ENCODE results near the gene SPATC1L.
A peak's percentile ranks its signal among the peaks of the same experiment; 100 is the strongest.
"Not testable (repeated sequence)": the region's sequence is repeated elsewhere in the genome, so short reads cannot be mapped to it uniquely, and the experiment has no call there.

SPATC1L gene

DNA sequence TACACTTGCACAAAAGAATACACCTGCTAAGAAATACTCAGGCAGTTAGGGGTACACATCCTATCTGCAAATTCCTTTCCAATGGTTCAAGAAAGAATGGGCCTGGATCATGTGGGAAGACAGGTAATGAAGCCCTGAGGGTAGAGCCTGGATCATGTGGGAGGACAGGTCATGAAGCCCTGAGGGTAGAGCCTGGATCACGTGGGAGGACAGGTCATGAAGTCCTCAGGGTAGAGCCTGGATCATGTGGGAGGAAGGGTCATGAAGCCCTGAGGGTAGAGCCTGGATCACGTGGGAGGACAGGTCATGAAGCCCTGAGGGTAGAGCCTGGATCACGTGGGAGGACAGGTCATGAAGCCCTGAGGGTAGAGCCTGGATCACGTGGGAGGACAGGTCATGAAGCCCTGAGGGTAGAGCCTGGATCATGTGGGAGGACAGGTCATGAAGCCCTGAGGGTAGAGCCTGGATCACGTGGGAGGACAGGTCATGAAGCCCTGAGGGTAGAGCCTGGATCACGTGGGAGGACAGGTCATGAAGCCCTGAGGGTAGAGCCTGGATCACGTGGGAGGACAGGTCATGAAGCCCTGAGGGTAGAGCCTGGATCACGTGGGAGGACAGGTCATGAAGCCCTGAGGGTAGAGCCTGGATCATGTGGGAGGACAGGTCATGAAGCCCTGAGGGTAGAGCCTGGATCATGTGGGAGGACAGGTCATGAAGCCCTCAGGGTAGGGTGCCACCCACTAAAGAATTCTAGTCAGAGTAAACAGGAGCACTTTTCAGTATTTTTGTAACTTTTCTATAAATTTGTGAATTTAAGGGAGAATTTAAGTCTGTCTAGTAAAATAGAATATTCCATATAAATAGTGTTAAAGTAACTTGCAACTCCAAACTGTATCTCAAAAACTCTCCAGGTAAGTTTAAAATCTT is 16.9 kb upstream of the SPATC1L start:
- not testable (repeated sequence) for DNase-seq (ENCODE audit: low spot score)

DNA sequence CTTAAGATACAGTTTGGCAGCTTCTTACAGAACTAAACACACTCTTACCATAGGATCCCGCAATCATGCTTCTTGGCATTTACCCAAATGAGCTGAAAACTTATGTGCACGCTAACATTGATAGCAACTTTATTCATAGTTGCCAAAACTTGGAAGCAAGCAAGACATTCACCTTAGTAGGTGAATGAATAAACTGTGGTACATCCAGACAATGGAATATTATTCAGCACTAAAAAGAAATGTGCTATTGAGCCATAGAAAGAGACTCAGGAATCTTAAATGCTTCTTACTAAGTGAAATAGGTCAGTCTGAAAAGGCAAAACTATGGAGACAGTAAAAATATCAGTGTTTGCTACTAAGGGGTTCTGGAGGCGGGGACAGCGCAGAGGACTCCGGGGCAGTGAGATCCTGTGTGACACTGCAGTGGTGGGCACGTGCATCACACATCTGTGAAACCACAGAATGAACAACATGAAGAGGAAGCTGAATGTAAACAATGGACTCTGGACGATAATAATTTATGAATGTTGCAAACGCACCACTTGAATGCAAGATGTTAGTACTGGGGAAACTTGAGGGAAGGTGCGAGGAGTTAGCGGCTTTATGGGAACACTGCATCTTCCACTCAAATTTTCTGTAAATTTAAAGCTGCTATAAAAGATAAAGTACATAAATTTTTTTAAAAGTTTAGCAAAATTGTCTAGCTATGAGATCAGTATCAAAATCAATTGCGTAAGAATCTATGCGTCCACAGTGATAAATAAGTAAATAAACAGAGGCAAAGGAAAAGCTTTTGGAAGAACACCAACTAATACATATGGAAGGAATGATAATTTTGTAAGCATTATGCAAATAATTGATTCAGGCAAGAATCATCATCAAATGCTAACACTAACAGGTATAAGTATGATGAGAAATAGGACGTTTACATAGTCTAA is 15.4 kb upstream of the SPATC1L start:
- DNase-seq (ENCODE audit: low spot score), result no peak

DNA sequence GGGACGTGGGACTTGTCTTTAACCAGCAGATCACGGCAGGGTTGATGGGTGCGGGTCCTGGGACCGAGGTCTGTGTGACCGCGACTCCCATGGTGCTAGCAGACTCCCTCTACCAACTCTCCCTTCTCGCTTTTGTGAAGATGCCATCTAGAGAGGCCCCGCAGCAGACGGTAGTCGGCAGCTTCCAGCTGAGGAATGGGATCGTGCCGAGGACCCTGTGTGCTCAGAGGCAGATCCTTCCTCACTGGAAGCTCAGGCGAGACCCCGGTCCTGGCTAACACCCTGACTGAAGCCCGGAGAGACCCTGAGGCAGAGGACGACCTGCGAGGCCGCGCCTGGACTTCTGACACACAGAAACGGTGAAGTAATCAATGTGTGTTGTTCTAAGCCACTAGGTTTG is 12.5 kb upstream of the SPATC1L start:
- no peak for DNase-seq (ENCODE audit: low spot score)

DNA sequence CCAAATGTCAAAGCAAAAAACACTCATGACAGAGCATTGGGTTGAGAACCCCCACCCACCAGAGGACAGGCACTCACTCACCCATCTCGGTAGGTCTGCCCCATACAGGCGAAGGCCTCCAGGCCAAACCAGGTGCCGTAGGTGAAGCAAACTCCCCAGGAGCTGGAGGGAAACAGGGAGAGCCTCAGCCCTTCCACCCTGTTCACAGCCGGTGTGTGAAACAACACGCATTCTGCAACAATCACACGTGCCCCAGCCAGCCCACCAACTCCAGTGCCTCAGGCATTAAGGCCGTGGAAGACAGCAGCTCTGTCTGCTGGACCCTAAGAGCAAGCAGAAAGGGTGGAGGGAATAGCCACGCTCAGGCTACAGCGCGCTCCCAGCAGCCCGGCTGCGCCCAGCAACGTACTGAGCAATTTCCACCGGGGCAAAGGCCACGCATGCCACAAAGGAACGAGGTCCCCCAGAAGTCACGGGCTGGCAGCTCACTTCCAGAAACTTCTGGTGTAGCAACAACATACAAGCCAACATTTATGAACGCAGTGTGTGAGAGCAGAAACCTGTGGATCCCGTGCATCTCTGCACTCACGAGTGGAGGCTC is 11.4 kb upstream of the SPATC1L start:
- no peak for DNase-seq (ENCODE audit: low spot score)

DNA sequence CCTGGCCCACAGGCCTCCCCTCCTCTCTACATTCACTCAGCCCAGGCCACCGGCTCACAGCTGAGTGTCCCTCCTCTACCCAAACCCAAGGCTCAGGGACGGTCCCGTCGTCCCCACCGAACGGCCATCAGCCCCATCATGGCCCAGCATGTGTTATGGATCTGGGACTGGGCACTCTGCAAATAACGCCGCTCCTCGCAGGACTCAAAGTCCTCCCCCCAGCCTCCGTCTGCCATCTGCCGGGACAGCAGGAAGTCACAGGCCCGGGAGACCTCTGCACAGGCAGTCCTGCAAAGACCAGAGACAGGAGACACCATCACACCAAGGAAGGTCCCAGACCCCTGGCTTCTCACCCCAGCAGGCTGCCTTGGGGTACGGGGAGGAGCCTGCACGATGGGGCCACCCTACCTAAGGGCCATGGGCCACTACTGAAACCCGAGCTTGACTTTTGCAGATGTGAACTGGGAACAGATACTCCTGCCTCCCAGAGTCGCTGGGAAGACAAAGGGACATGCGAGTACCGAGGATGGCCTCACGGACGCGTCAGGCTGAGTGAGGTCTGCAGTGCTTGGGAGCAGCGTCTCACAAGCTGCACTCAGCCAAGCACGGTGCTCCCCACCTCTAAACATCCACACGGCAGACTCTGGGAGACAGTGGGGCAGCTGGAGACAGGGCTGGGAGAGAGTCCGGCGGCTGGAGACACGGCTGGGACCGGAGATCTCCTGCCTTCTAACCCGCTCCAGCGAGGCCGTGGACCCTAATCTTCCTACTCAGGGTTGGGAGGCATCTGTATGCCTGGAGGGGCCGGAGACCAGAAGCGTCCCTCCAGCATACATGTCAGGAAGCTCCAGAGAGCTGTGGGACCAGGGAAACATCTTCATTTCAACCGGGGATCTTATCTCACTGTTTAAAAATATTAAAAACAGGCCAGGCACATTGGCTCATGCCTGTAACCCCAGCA is 10.4 kb upstream of the SPATC1L start:
- no peak for DNase-seq (ENCODE audit: low spot score)

DNA sequence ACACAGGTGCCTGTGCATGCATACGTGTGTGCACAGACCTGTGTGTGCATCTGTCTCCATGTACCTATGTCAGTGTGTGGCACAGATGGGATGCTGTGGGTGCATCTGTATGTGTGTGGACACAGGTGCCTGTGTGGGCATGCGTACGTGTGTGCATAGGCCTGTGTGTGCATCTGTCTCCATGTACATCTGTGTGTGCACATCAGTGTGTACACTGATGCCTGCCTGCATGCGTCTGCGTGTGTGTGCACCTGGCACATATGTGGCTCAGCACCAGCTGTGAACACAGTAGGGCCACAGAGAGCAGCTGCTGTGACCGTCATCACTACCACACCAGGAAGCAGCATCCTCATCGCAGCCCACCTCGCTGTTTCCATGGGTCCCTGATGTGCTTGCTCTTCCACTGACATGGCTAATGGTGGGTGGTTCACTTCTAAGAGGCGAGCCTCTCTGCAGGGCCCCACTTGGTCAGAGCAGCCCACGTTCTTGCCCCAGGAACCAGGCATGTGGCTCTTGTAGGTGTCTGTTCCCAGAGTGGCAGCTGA is 9.6 kb upstream of the SPATC1L start:
- no peak for DNase-seq (ENCODE audit: low spot score)

DNA sequence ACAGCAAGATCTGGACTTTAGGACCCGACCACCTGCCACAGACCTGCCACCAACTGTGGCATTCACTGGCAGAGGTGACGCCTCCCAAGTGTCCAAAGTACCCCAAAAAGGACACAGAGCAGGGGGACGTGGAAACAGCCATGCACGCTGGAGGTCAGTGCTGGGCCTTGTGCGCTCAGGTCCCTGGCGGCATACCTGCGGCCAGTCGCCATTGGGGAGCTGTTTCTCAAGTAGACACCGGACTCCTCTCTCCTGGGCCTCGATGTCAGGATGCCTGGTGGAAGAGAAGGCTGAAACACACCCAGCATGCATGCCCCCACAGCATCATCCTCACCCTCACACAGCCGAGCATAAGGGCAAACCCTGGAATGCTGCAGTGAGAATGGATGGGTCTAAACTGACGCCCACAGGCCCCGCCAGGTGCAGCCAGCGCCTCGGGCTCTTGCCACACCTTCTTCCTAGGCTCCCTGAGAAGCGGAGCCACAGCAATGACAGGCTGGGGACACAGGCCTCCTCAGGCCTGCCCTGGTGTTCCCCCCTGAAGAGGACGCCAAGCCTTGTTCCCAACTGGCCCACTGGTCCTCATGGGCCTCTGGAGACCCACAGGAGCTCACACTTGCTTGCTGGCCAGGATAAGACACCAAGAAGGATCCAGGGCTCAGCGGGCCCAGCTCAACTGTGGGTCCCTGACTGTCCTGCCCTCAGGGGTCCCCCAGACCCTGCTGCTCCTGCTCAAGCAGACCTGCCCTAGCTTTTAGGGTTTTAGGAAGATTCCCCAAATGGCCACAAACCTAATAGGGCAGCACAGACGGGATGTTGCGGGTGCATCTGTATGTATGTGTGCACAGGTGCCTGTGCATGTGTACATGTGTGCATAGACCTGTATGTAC is 7.7 kb upstream of the SPATC1L start:
- DNase-seq (ENCODE audit: low spot score), result no peak

DNA sequence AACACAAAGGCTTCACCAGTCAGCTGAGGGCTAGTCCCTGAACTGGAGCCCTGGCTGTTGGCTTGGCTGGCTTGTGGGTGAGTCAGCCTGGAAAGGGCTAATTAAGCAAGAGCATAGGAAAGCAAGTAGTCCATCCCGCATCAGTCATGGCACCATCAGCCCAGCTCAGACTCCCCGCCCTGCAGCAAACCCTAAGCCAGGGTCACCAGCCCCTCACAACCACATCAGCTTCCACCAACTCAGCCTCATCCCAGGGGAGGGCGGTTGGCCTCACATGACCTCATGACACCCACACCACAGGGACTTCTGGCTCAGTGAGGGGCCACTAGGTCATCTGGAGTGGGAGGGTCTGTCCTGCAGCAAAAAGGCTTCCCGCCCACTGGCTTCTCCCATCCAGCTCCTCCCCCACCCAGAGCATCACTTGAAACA is 7.0 kb upstream of the SPATC1L start:
- no peak for DNase-seq (ENCODE audit: low spot score)

DNA sequence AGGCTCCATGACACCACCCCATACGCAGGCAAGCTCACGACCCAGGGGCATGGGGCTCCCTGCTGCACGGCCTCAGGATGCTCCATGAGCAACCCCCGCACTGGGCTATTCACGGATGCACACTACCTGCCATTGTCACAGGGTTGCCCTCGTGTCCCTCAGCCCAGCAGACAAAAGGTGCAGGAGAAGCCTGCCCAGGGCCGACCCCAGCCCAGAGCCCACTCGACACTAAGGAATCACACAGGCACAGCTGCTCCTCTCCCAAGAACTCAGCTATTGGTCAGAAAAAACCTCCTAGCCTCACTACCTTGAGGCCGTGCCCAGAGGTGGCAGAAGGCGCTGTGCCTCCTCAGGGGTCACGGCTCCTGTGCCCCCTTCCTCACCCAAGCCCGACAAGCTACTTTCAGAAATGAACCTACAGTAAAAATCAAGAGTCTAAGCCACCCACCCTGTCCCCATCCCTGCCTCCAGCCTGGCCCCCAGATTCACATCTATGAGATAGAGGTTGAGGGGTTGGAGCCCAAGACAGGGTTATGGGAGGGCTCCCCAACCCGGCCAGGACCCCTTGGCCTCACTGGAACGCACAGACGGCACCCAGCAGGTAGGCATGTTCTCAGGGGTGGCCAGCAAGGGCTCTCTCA is 6.4 kb upstream of the SPATC1L start:
- no peak for DNase-seq (ENCODE audit: low spot score)

DNA sequence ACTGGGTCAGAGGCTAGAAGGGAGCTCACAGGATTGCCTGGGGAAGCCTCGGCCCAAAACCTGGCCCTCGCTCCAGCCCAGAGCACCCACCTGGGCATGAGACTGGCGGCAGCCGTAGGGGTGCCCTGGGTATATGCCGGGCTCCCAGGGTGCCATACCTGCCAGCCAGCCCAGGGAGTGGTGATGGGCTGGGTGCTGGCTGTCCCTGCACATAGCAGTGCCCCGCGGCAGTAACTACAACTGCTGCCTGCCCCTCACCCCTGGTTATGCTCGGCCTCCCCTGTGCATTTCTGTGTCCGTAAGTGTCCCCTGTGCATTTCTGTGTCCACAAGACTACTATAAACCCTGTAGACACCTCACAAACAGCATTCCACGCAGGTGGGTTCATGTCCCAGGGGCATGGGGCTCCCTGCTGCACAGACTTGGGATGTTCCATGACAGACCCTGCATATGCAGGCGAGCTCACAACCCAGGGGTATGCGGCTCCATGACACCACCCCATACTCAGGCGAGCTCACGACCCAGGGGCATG is 5.8 kb upstream of the SPATC1L start:
- DNase-seq (ENCODE audit: low spot score), result no peak

DNA sequence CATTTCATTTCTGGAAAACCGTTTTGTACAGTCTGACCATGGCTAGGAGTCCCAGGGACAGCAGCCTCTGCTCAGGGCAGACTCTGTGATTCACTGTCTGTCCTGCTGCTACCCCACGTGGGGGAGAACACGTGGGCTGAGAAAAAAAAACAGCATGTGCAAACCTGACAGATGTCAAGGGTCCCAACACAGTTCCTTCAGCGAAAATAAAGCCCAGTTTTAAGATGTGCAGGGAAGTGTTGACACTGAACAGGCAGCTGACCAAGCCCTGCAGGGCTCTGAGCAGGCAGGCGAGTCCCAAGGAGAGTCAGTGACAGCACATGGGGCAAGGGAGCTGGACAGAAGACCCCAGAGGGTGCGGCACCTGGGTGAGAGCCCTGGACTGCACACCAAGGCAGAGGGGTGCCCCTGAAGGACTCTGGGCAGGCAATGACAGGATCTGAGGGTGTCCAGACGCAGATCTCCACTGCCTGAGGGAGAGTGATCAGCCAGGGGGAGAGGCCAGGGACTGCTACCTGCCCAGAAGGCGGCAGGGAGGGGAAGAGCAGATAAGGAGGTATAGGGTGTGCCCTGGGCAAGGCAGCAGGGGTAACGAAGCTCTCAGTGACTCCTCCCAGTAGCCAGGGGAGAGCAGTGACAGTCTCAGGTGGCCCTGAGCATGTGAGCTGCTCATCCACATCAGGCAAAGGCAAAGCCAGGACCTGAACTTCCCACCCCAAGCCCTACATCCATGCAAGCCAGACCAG is 5.1 kb upstream of the SPATC1L start:
- no peak for DNase-seq (ENCODE audit: low spot score)

DNA sequence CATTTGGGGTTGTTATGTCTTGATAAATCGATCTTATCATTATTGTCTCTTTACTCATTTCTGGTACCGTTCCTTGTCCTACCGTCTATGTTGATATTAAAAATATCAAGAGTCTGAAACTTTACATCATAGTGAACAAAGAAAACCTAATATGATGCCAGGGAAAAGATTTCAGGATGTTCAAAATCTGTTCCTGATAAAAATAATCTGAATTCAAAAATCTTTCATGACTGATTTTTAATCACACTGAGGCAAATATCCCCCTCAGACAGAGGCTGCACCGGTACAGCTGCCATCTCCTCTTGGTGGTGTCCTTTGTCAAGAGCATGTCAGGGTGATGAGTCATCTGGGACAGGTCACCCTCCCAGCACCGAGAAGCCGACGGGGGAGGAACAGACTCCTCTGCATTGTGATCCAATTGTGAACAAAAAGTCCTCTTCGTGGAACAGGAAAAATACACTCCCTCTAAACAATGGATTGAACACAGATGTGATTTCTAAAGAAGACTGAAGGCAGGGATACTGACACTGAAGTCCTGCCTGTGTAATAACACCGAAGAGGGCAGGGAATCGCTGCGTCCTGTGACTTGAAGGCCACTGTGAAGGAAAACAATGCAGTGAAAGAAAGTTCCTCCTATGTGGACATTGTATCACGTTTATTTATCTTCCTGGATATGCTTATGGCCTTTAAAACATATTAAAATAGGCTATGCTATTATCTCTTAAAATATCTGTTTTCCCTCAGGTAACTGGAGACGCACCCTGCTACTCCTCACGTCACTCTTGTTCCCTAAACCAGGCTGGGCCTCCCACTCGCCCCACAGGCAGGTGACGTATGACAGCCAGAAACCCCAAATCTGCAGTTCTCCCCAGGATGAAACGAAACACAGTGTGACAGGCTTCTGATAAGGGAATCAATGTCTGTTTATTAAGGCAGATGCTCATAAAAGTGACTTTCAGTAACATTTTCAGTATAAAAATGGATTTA is 4.3 kb upstream of the SPATC1L start:
- no peak for DNase-seq (ENCODE audit: low spot score)

DNA sequence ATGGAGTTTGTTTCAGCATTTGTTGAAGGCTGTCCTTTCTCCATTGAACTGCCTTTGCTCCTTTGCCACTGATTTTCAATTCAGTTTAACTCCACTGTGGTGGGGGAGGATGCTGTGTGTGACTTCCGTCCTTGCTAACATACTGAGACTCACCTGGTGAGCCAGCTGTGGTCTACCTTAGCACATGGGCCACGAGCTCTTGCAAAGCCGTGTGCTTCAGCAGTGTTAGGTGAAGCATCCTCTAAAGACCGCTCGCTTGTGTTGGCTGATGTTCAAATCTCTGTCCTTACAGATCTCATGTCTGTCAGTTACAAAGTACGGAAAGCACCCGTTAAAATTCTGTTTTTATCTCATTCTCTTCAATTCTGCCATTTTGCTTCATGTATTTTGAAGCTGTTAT is 3.6 kb upstream of the SPATC1L start:
- DNase-seq (ENCODE audit: low spot score), result no peak

DNA sequence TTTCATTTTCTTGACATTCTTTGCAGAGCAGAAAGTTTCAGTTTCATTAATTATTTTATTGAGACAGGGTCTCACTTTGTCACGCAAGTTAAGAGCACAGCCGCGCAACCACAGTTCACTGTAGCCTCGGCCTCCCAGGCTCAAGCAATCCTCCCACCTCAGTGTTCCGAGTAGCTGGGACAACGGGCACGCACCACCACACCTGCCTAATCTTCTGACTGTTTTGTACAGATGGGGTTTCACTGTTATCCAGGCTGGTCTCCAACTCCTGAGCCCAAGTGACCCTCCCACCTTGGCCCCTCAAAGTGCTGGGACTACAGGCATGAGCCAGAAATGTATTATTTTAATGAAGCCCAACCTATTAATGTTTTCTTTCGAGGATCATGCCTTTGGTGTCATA is 3.0 kb upstream of the SPATC1L start:
- DNase-seq (ENCODE audit: low spot score), result no peak

DNA sequence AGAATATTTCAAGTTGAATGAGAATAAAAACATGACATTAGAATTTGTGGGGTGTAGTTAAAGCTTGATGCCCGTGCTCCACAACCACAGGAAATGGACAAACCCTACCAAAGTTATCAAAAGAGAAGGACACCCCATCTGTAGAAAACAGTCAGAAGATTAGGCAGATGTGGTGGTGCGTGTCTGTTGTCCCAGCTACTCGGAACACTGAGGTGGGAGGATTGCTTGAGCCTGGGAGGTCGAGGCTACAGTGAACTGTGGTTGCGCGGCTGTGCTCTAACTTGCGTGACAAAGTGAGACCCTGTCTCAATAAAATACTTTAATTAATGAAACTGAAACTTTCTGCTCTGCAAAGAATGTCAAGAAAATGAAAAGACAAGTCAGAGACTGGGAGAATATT is 1.5 kb upstream of the SPATC1L start:
- no peak for DNase-seq (ENCODE audit: low spot score)

DNA sequence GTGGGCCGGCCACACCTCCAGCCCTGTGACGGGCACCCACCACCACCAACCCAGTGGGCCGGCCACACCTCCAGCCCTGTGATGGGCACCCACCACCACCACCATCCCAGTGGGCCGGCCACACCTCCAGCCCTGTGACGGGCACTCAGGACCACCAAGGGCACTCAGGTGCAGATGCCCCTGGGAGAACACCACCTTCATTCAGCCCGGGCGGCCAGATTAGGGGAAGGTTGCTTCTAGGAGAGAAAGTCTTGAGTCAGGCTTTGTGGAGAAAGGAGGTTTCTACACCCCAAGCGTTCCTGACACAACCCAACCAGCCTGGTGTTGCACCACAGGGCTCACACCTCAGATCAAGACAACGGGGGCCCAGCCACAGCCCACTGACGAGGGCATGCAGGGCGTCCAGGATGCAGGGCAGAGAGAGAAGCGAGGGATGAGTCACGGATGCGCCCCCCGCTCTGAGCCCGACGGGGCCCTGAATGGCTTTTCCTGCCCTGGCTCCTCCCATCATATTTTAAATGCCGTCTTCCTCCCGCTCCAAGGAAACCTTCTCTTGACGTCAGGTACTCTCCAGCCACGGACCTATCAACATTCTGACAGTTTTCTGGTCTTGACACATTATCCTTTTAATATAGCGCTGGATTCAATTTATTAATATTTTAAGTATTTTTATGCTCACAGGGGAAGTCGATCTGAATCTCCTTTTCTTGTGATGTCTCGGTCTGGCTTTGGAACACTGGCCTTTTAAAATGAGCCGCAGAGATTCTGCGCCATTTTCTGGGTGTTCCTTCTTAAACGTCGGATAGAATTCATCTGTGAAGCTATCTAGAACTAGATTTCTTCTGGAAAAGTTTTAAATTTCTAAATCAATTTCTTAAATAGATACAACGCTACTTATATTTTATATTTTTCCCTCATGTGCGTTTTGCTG is 631 bp upstream of the SPATC1L start:
- peak; percentile 62 for DNase-seq (ENCODE audit: low spot score)

All from CD4-positive, alpha-beta T cell treated with Interleukin-15 for 4 hours (primary cell).